ENCODE measurements around the gene L3MBTL2.

The L3MBTL2 gene

GRCh38 chr22:41215926-41216325 is 10.8 kb downstream of the L3MBTL2 start:
- no peaks in the 10 kb centered on the region for H3K79me1 ChIP-seq (ENCODE audit: low read length)
- H3K23ac ChIP-seq (ENCODE audit: low read length): no peak overlapping the region
- H4K8ac ChIP-seq (ENCODE audit: low read depth, low read length): no peak overlapping the region
- H2BK120ac ChIP-seq (ENCODE audit: low read depth, low read length): no peak overlapping the region
- H3K4me3 ChIP-seq (ENCODE audit: low read length): no peak overlapping the region
- H3K18ac ChIP-seq (ENCODE audit: low read length): no peak overlapping the region
- H3K9ac ChIP-seq (ENCODE audit: low read length): no peak overlapping the region
- H2BK15ac ChIP-seq (replicated peaks; ENCODE audit: low read depth): no peak overlapping the region
- DNase-seq: no peak
- no peaks in the 10 kb centered on the region for H3K79me2 ChIP-seq (ENCODE audit: control insufficient read depth, insufficient read depth, low read length)
- H3K27ac ChIP-seq (ENCODE audit: low read depth, low read length): no peak overlapping the region
- no peak overlapping the region for H4K5ac ChIP-seq (ENCODE audit: low read length)
- WGBS (ENCODE audit: extremely low coverage, insufficient coverage, low lambda C conversion rate): no CpG with 5 or more reads among the region's 7 CpGs
- no peak overlapping the region for H3K4me2 ChIP-seq (ENCODE audit: low read length)
- H3K27me3 ChIP-seq (ENCODE audit: insufficient read depth, low read length, poor library complexity): no peaks in the 10 kb centered on the region
- H2BK5ac ChIP-seq (ENCODE audit: low read length): no peak overlapping the region
- H3K4ac ChIP-seq (ENCODE audit: low read depth, low read length): no peak overlapping the region
- H2AK5ac ChIP-seq (ENCODE audit: low read length): no peak overlapping the region
- H3K4me1 ChIP-seq (ENCODE audit: control insufficient read depth, low read depth, low read length): no peaks in the 10 kb centered on the region
- H3K56ac ChIP-seq (ENCODE audit: low read length): no peak overlapping the region
- H3K36me3 ChIP-seq (ENCODE audit: control insufficient read depth, insufficient read depth, low read length): peaks cover 10% of the 10 kb centered on the region

DNA sequence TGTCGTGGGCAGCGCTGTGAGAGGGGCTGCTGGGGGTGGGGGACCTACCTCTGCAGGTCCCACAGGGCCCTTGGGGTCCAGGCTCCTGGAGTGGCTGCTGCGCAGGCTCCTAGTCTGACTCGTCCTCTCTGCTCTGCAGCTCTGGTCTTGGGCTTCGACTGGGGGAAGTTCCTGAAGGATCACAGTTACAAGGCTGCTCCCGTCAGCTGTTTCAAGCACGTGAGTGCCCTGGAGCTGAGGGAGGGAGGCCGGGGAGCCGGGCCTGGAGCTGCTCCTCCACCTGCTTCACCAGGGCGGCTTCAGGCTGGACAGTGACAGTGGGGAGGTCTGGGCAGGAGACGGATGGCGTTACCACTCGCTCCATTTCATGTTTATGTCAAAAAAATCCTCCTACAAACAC is 11.9 kb downstream of the L3MBTL2 start:
- Histone ChIP-seq H2BK120ac (ENCODE audit: low read depth, low read length) (no peak overlapping the region), H3K4ac (ENCODE audit: low read depth, low read length) (no peak overlapping the region), H2AK5ac (ENCODE audit: low read length) (no peak overlapping the region), H3K18ac (ENCODE audit: low read length) (no peak overlapping the region), H3K4me2 (ENCODE audit: low read length) (no peak overlapping the region), H2BK5ac (ENCODE audit: low read length) (no peak overlapping the region), H3K36me3 (ENCODE audit: control insufficient read depth, insufficient read depth, low read length) (peaks cover 12% of the 10 kb centered on the region), H3K79me1 (ENCODE audit: low read length) (no peaks in the 10 kb centered on the region), H3K27ac (ENCODE audit: low read depth, low read length) (peak overlapping the region; percentile 12), H3K9ac (ENCODE audit: low read length) (no peak overlapping the region), H3K4me1 (ENCODE audit: control insufficient read depth, low read depth, low read length) (no peaks in the 10 kb centered on the region), H4K5ac (ENCODE audit: low read length) (no peak overlapping the region), H3K56ac (ENCODE audit: low read length) (peak overlapping the region; percentile 25), H3K23ac (ENCODE audit: low read length) (no peak overlapping the region), H3K27me3 (ENCODE audit: insufficient read depth, low read length, poor library complexity) (no peaks in the 10 kb centered on the region), H3K4me3 (ENCODE audit: low read length) (no peak overlapping the region), H2BK15ac (replicated peaks; ENCODE audit: low read depth) (no peak overlapping the region), H3K79me2 (ENCODE audit: control insufficient read depth, insufficient read depth, low read length) (no peaks in the 10 kb centered on the region), H4K8ac (ENCODE audit: low read depth, low read length) (no peak overlapping the region)
- DNase-seq: no peak
- WGBS (ENCODE audit: extremely low coverage, insufficient coverage, low lambda C conversion rate): no CpG with 5 or more reads among the region's 13 CpGs

GRCh38 chr22:41217553-41218157 is 12.5 kb downstream of the L3MBTL2 start:
- Histone ChIP-seq H3K18ac (ENCODE audit: low read length) (no peak overlapping the region), H4K5ac (ENCODE audit: low read length) (no peak overlapping the region), H3K4ac (ENCODE audit: low read depth, low read length) (no peak overlapping the region), H3K4me2 (ENCODE audit: low read length) (no peak overlapping the region), H2BK120ac (ENCODE audit: low read depth, low read length) (no peak overlapping the region), H3K4me3 (ENCODE audit: low read length) (no peak overlapping the region), H3K36me3 (ENCODE audit: control insufficient read depth, insufficient read depth, low read length) (peaks cover 12% of the 10 kb centered on the region), H2BK15ac (replicated peaks; ENCODE audit: low read depth) (no peak overlapping the region), H3K4me1 (ENCODE audit: control insufficient read depth, low read depth, low read length) (no peaks in the 10 kb centered on the region), H3K23ac (ENCODE audit: low read length) (no peak overlapping the region), H2AK5ac (ENCODE audit: low read length) (no peak overlapping the region), H3K79me1 (ENCODE audit: low read length) (no peaks in the 10 kb centered on the region), H3K9ac (ENCODE audit: low read length) (no peak overlapping the region), H3K27me3 (ENCODE audit: insufficient read depth, low read length, poor library complexity) (no peaks in the 10 kb centered on the region), H3K79me2 (ENCODE audit: control insufficient read depth, insufficient read depth, low read length) (no peaks in the 10 kb centered on the region), H3K56ac (ENCODE audit: low read length) (peak overlapping the region; percentile 49), H3K27ac (ENCODE audit: low read depth, low read length) (no peak overlapping the region), H2BK5ac (ENCODE audit: low read length) (no peak overlapping the region), H4K8ac (ENCODE audit: low read depth, low read length) (no peak overlapping the region)
- DNase-seq: peak; percentile 66
- no CpG with 5 or more reads among the region's 16 CpGs for WGBS (ENCODE audit: extremely low coverage, insufficient coverage, low lambda C conversion rate)

DNA sequence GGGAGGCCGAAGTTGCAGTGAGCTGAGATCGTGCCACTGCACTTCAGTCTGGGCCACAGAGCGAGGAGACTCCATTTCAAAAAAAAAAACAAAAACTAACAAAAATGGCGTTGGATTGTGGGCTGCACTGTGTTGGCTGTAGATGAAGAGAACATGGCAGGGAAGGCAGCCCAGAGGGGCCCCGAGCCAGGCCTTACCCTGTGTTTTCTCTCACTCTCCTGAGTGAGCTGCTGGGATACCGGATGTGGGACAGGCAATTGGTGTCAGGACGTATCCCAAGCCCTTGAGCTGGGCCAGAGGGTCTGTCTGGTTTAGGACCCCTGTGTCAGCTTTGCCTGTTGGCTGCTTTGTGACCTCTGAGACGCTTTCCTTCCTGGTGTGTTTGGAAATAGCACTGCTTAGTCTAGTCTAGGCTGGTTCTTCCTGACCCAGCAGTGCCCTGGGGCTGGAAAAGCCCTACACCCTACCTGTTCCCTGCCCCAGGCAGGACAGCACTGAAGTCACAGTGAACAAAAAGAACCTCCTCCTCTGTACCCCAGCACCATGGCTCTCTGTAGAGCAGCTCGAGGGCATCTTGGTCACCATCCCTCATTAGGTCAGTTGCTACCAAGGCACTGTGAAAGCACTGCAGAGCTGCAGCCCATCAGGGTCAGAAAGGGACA is 17.9 kb downstream of the L3MBTL2 start:
- Histone ChIP-seq H4K5ac (ENCODE audit: low read length) (no peak overlapping the region), H4K8ac (ENCODE audit: low read depth, low read length) (no peak overlapping the region), H3K79me1 (ENCODE audit: low read length) (no peaks in the 10 kb centered on the region), H3K36me3 (ENCODE audit: control insufficient read depth, insufficient read depth, low read length) (peaks cover 11% of the 10 kb centered on the region), H3K18ac (ENCODE audit: low read length) (no peak overlapping the region), H3K4ac (ENCODE audit: low read depth, low read length) (no peak overlapping the region), H3K79me2 (ENCODE audit: control insufficient read depth, insufficient read depth, low read length) (no peaks in the 10 kb centered on the region), H3K4me1 (ENCODE audit: control insufficient read depth, low read depth, low read length) (no peaks in the 10 kb centered on the region), H2BK15ac (replicated peaks; ENCODE audit: low read depth) (no peak overlapping the region), H3K9ac (ENCODE audit: low read length) (no peak overlapping the region), H3K27ac (ENCODE audit: low read depth, low read length) (no peak overlapping the region), H3K4me3 (ENCODE audit: low read length) (no peak overlapping the region), H2AK5ac (ENCODE audit: low read length) (no peak overlapping the region), H3K4me2 (ENCODE audit: low read length) (no peak overlapping the region), H3K27me3 (ENCODE audit: insufficient read depth, low read length, poor library complexity) (no peaks in the 10 kb centered on the region), H2BK5ac (ENCODE audit: low read length) (no peak overlapping the region), H3K23ac (ENCODE audit: low read length) (no peak overlapping the region), H2BK120ac (ENCODE audit: low read depth, low read length) (no peak overlapping the region), H3K56ac (ENCODE audit: low read length) (no peak overlapping the region)
- WGBS (ENCODE audit: extremely low coverage, insufficient coverage, low lambda C conversion rate): no CpG with 5 or more reads among the region's 9 CpGs
- DNase-seq: no peak

GRCh38 chr22:41223535-41223934 is 18.4 kb downstream of the L3MBTL2 start:
- Histone ChIP-seq H3K23ac (ENCODE audit: low read length) (no peak overlapping the region), H3K27me3 (ENCODE audit: insufficient read depth, low read length, poor library complexity) (no peaks in the 10 kb centered on the region), H3K9ac (ENCODE audit: low read length) (no peak overlapping the region), H2BK5ac (ENCODE audit: low read length) (no peak overlapping the region), H3K79me1 (ENCODE audit: low read length) (no peaks in the 10 kb centered on the region), H3K4me2 (ENCODE audit: low read length) (no peak overlapping the region), H3K4me3 (ENCODE audit: low read length) (no peak overlapping the region), H3K56ac (ENCODE audit: low read length) (no peak overlapping the region), H3K4ac (ENCODE audit: low read depth, low read length) (no peak overlapping the region), H3K4me1 (ENCODE audit: control insufficient read depth, low read depth, low read length) (no peaks in the 10 kb centered on the region), H3K27ac (ENCODE audit: low read depth, low read length) (no peak overlapping the region), H2BK15ac (replicated peaks; ENCODE audit: low read depth) (no peak overlapping the region), H4K8ac (ENCODE audit: low read depth, low read length) (no peak overlapping the region), H3K36me3 (ENCODE audit: control insufficient read depth, insufficient read depth, low read length) (peaks cover 11% of the 10 kb centered on the region), H4K5ac (ENCODE audit: low read length) (no peak overlapping the region), H3K18ac (ENCODE audit: low read length) (no peak overlapping the region), H3K79me2 (ENCODE audit: control insufficient read depth, insufficient read depth, low read length) (no peaks in the 10 kb centered on the region), H2BK120ac (ENCODE audit: low read depth, low read length) (no peak overlapping the region), H2AK5ac (ENCODE audit: low read length) (no peak overlapping the region)
- no peak for DNase-seq
- no CpG with 5 or more reads among the region's 7 CpGs for WGBS (ENCODE audit: extremely low coverage, insufficient coverage, low lambda C conversion rate)
